Brain microvascular endothelial cell (primary cell): ENCODE measurements around the gene ADARB1.

Experiments used
- DNase-seq: peaks from one replicate; pipeline ENCODE4 v3.0.0-alpha.2; 2020
- H3K27ac ChIP-seq: fragments of 250-450 bp; sonication (Bioruptor Pico); 2 replicates; pipeline ENCODE4 v1.5.1; 2020; ENCODE audit warnings: mild to moderate bottlenecking, moderate library complexity
- H3K27me3 ChIP-seq: fragments of 250-450 bp; sonication (Bioruptor Pico); replicated peaks from 2 replicates; pipeline ENCODE4 v1.5.1; 2020; ENCODE audit warnings: mild to moderate bottlenecking
- H3K36me3 ChIP-seq: fragments of 250-450 bp; sonication (Bioruptor Pico); replicated peaks from 2 replicates; pipeline ENCODE4 v1.5.1; 2020; ENCODE audit warnings: mild to moderate bottlenecking
- H3K4me3 ChIP-seq: 2 replicates; pipeline ENCODE4 v1.5.1; 2011; ENCODE audit warnings: low read depth, mild to moderate bottlenecking, control low read depth, low read length, moderate library complexity
- in situ Hi-C: cut with HindIII; loops from 2 replicates; pipeline ENCODE4 v1.10.0; 2017; ENCODE audit warnings: low sequenced_read_pairs, low pct_ligation_motif_present
- TF ChIP-seq, protein P1 (sequence below): IDR thresholded peaks from 2 replicates; pipeline ENCODE4 v1.5.1; 2011; ENCODE audit warnings: low read depth, mild to moderate bottlenecking, moderate library complexity, low read length, control low read depth, inconsistent platforms; ENCODE audit errors: missing control alignments

The ADARB1 gene

DNA sequence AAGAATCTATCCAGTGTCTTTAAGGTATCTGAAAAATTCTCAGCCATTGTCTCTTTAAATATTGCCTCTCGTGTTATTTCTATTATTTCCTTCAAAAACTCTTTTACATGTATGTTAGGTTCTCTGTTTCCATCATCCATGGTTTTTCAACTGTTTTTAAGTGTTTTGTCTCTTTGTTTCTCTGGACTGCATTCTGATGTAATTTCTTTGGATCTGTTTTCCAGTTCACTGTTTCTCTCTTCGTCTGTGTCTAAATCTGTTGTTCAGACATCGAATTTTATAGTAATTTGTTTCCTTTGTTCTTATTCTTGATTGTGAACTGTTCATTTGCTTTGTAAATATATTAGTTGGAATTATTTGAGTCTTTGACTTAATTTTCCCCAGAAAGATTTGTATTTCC is 169.2 kb downstream of the ADARB1 start:
- no peak overlapping the region for H3K4me3 ChIP-seq
- DNase-seq: no peak
- no peak overlapping the region for H3K27ac ChIP-seq
- TF ChIP-seq, protein P1, sequence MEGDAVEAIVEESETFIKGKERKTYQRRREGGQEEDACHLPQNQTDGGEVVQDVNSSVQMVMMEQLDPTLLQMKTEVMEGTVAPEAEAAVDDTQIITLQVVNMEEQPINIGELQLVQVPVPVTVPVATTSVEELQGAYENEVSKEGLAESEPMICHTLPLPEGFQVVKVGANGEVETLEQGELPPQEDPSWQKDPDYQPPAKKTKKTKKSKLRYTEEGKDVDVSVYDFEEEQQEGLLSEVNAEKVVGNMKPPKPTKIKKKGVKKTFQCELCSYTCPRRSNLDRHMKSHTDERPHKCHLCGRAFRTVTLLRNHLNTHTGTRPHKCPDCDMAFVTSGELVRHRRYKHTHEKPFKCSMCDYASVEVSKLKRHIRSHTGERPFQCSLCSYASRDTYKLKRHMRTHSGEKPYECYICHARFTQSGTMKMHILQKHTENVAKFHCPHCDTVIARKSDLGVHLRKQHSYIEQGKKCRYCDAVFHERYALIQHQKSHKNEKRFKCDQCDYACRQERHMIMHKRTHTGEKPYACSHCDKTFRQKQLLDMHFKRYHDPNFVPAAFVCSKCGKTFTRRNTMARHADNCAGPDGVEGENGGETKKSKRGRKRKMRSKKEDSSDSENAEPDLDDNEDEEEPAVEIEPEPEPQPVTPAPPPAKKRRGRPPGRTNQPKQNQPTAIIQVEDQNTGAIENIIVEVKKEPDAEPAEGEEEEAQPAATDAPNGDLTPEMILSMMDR: no peak
- in situ Hi-C loops: no loop called here
- no peaks in the 10 kb centered on the region for H3K36me3 ChIP-seq
- H3K27me3 ChIP-seq: no peaks in the 10 kb centered on the region

- H3K27me3 ChIP-seq: no peaks in the 10 kb centered on the region
- TF ChIP-seq, protein P1: no peak
- H3K36me3 ChIP-seq: no peaks in the 10 kb centered on the region
- DNase-seq: no peak
- in situ Hi-C loops: no loop called here
- H3K27ac ChIP-seq: no peak overlapping the region
- no peak overlapping the region for H3K4me3 ChIP-seq
Measured at GRCh38 chr21:45244799-45245340, 170.5 kb downstream of the ADARB1 start.

GRCh38 chr21:45246386-45247320 is 172.3 kb downstream of the ADARB1 start:
- no peak overlapping the region for H3K4me3 ChIP-seq
- H3K27me3 ChIP-seq: no peaks in the 10 kb centered on the region
- no peaks in the 10 kb centered on the region for H3K36me3 ChIP-seq
- no peak overlapping the region for H3K27ac ChIP-seq
- TF ChIP-seq, protein P1: no peak
- in situ Hi-C loops: no loop called here
- DNase-seq: no peak

- in situ Hi-C loops: no loop called here
- DNase-seq: no peak
- Histone ChIP-seq H3K27me3 (no peaks in the 10 kb centered on the region), H3K36me3 (no peaks in the 10 kb centered on the region), H3K4me3 (peak overlapping the region; percentile 32), H3K27ac (no peak overlapping the region)
- TF ChIP-seq, protein P1: no peak
Measured at GRCh38 chr21:45248301-45248892, 174.0 kb downstream of the ADARB1 start.

DNA sequence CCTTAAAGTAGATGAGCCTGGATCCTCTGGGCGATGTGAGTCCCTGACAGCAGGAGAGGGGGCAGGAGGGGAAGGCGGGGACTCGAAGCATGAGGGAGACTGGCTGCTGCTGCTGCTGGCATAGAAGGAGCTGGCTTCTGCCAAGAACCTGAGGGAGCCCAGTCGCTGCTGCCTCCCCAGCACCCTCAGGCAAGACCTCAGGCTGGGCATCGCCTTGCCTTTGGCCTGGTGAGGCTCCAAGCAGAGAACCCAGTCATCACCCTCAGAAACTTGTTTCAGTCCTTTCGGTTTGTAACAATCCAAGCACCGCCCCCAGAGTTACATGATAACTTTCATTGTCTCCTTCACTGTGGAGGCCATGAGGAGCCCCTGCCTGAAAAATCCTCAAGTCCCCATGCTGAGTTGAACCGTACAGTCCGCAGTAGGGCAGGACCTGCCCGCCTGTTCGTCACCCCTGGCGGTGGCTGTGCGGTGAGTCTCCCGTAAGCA is 174.6 kb downstream of the ADARB1 start:
- DNase-seq: no peak
- no peaks in the 10 kb centered on the region for H3K36me3 ChIP-seq
- peak overlapping the region; percentile 32 for H3K4me3 ChIP-seq
- TF ChIP-seq, protein P1: peak; percentile 22
- in situ Hi-C loops: no loop called here
- H3K27me3 ChIP-seq: no peaks in the 10 kb centered on the region
- no peak overlapping the region for H3K27ac ChIP-seq
